ENCODE measurements around the gene CSTPP1. TPM values are rescaled to one million over a fixed set of nuclear protein-coding genes. Genes with fewer than 3 reads are reported as not detected.

The CSTPP1 gene
- total RNA-seq, 1 donor from 2014 or later, result 58.5 TPM

- H3K4me1 Mint-ChIP-seq, result peaks cover 31% of the 10 kb centered on the region
- H3K27ac Mint-ChIP-seq (ENCODE audit: unreplicated experiment), result no peak overlapping the region
- H3K9me3 Mint-ChIP-seq, result peaks cover 12% of the 10 kb centered on the region
- no peaks in the 10 kb centered on the region for H3K27me3 Mint-ChIP-seq (ENCODE audit: low read depth)
- no peak for TF ChIP-seq CTCF (conservative IDR thresholded peaks at IDR 0.05)
- no peak overlapping the region for H3K4me3 Mint-ChIP-seq
- no peak for DNase-seq (ENCODE audit: low read depth, low spot score)
- peaks cover 26% of the 10 kb centered on the region for H3K36me3 Mint-ChIP-seq (ENCODE audit: low read depth)
Observed at GRCh38 chr11:46999217-46999616, 62.7 kb downstream of the CSTPP1 start.

GRCh38 chr11:47000033-47000432 is 63.5 kb downstream of the CSTPP1 start:
- H3K4me1 Mint-ChIP-seq, result peaks cover 36% of the 10 kb centered on the region
- no peaks in the 10 kb centered on the region for H3K27me3 Mint-ChIP-seq (ENCODE audit: low read depth)

GRCh38 chr11:47001781-47002181 is 65.2 kb downstream of the CSTPP1 start:
- no peak overlapping the region for H3K27ac Mint-ChIP-seq (ENCODE audit: unreplicated experiment)
- no peak for DNase-seq (ENCODE audit: low read depth, low spot score)
- H3K4me3 Mint-ChIP-seq, result no peak overlapping the region
- peaks cover 4% of the 10 kb centered on the region for H3K9me3 Mint-ChIP-seq
- TF ChIP-seq CTCF (conservative IDR thresholded peaks at IDR 0.05), result no peak
- H3K4me1 Mint-ChIP-seq, result peaks cover 31% of the 10 kb centered on the region
- H3K36me3 Mint-ChIP-seq (ENCODE audit: low read depth), result peaks cover 11% of the 10 kb centered on the region
- no peaks in the 10 kb centered on the region for H3K27me3 Mint-ChIP-seq (ENCODE audit: low read depth)

More at GRCh38 chr11:47000033-47000432, 63.5 kb downstream of the CSTPP1 start:
- Mint-ChIP-seq H3K27ac (ENCODE audit: unreplicated experiment) (no peak overlapping the region), H3K36me3 (ENCODE audit: low read depth) (peaks cover 24% of the 10 kb centered on the region), H3K4me3 (no peak overlapping the region), H3K9me3 (peaks cover 12% of the 10 kb centered on the region)
- no peak for TF ChIP-seq CTCF (conservative IDR thresholded peaks at IDR 0.05)
- no peak for DNase-seq (ENCODE audit: low read depth, low spot score)

GRCh38 chr11:47002390-47002789 is 65.8 kb downstream of the CSTPP1 start:
- no peak overlapping the region for H3K4me3 Mint-ChIP-seq
- no peak for TF ChIP-seq CTCF (conservative IDR thresholded peaks at IDR 0.05)
- no peaks in the 10 kb centered on the region for H3K27me3 Mint-ChIP-seq (ENCODE audit: low read depth)
- peaks cover 5% of the 10 kb centered on the region for H3K36me3 Mint-ChIP-seq (ENCODE audit: low read depth)
- DNase-seq (ENCODE audit: low read depth, low spot score), result no peak
- H3K9me3 Mint-ChIP-seq, result peaks cover 3% of the 10 kb centered on the region
- no peak overlapping the region for H3K27ac Mint-ChIP-seq (ENCODE audit: unreplicated experiment)
- peaks cover 31% of the 10 kb centered on the region for H3K4me1 Mint-ChIP-seq

- Mint-ChIP-seq H3K27me3 (ENCODE audit: low read depth) (no peaks in the 10 kb centered on the region), H3K27ac (ENCODE audit: unreplicated experiment) (no peak overlapping the region), H3K4me3 (no peak overlapping the region), H3K36me3 (ENCODE audit: low read depth) (no peaks in the 10 kb centered on the region), H3K4me1 (peaks cover 31% of the 10 kb centered on the region), H3K9me3 (no peaks in the 10 kb centered on the region)
- no peak for DNase-seq (ENCODE audit: low read depth, low spot score)
- TF ChIP-seq CTCF (conservative IDR thresholded peaks at IDR 0.05), result no peak
Observed at GRCh38 chr11:47003180-47003877, 66.8 kb downstream of the CSTPP1 start.

Data from neural crest cell (in vitro differentiated cells).